ENCODE data around the gene RPS23. TPM values are rescaled to one million over a fixed set of nuclear protein-coding genes. Genes with fewer than 3 reads are reported as not detected.

Gene RPS23
- total and polyA plus RNA-seq, 2 of the 8 experiments (the other 6 are each of a cell fraction or from before 2014, with no cell fraction given), result 2,559 to 4,867 TPM

DNA sequence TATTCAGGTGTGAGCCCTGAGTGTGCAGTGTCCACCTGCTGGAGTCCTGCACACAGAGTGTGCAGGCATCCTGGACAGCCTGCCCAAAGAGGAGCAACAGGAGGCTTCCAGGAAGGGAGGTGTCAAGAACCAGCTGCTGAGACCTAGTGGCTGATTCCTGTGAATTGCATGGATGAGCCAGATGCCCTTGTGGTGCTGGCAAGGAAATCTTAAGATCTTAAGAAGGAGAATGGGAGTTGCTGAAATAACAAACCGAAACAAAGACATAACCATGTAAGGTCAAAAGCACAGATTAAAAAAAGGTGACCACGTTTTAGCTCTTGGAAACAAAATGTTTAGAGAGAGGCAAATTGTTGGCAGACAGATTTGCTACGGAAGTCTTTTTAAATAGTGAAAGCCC is 29.3 kb upstream of the RPS23 start:
- no peaks in the 10 kb centered on the region for H3K79me2 ChIP-seq (ENCODE audit: control insufficient read depth in 1 of 2, insufficient read depth in 2 of 2, low read length in 2 of 2)
- H3K14ac ChIP-seq (ENCODE audit: insufficient read length), result no peak overlapping the region
- H3K27me3 ChIP-seq (replicated peaks in 1 of 4; ENCODE audit: control insufficient read depth in 3 of 4, extremely low read depth in 1 of 4, insufficient read depth in 3 of 4, low read length in 3 of 4), result no peaks in the 10 kb centered on the region
- H3K79me1 ChIP-seq (ENCODE audit: low read depth, low read length), result no peaks in the 10 kb centered on the region
- H2BK5ac ChIP-seq (ENCODE audit: low read depth, low read length), result no peak overlapping the region
- FAIRE-seq, result no peak
- no peak overlapping the region for H3K4me3 ChIP-seq (ENCODE audit: extremely low read depth in 1 of 4, insufficient read depth in 2 of 4, low read depth in 3 of 4, low read length in 4 of 4)
- H2BK12ac ChIP-seq (ENCODE audit: low read depth, low read length), result no peak overlapping the region
- H4K5ac ChIP-seq (ENCODE audit: insufficient read length, low read depth, low read length), result no peak overlapping the region
- no peak overlapping the region for H3K56ac ChIP-seq (replicated peaks; ENCODE audit: insufficient read length, low read depth, low read length)
- H4K91ac ChIP-seq (replicated peaks; ENCODE audit: insufficient read length, low read length), result no peak overlapping the region
- POLR2A ChIA-PET (ENCODE audit: partially characterized antibody), result interaction anchor here (1.1 to 2.2 kb wide), 3 partner anchors 13 to 33 kb away, joined by 4 to 9 read pairs (median 6); partner anchors contain the start of gene RPS23
- peaks cover 2 to 4% of the 10 kb centered on the region in 2 experiments; a peak in 1 of 4 replicates for H3K9me3 ChIP-seq (ENCODE audit: insufficient read depth in 2 of 2, low read depth in 1 of 2, low read length in 1 of 2)
- no peak overlapping the region for H3K23ac ChIP-seq (ENCODE audit: insufficient read length)
- no peak overlapping the region for H3K9ac ChIP-seq (replicated peaks in 1 of 4; ENCODE audit: extremely low read depth in 1 of 4, low read depth in 3 of 4, low read length in 3 of 4)
- H2AK5ac ChIP-seq (ENCODE audit: low read depth, low read length), result no peak overlapping the region
- H4K8ac ChIP-seq (ENCODE audit: extremely low read depth, insufficient read depth, low read length), result no peak overlapping the region
- no peaks in the 10 kb centered on the region for H4K20me1 ChIP-seq (replicated peaks in 1 of 2; ENCODE audit: control insufficient read depth in 1 of 2, insufficient read depth in 2 of 2, low read length in 2 of 2)
- no peaks in the 10 kb centered on the region; a peak in 2 of 7 replicates for H3K4me1 ChIP-seq (replicated peaks in 1 of 4; ENCODE audit: control insufficient read depth in 3 of 4, insufficient read depth in 4 of 4, low read length in 3 of 4)
- no peak overlapping the region for H2AFZ ChIP-seq (ENCODE audit: low read length)
- no peaks in the 10 kb centered on the region for H3K23me2 ChIP-seq (ENCODE audit: low read depth, low read length)
- H3K4me2 ChIP-seq (ENCODE audit: insufficient read depth in 1 of 2, low read depth in 2 of 2, low read length in 2 of 2), result no peak overlapping the region
- no peak overlapping the region for H3K4ac ChIP-seq (replicated peaks; ENCODE audit: insufficient read length, low read depth, low read length)
- DNase-seq (ENCODE audit: low read depth in 1 of 2, low spot score in 2 of 2), result no peak
- no peak overlapping the region for H2BK20ac ChIP-seq (ENCODE audit: low read length)
- no peak overlapping the region for H3K27ac ChIP-seq (ENCODE audit: low read depth, low read length)
- no peak overlapping the region for H2BK15ac ChIP-seq (ENCODE audit: low read length)
- H2BK120ac ChIP-seq (replicated peaks; ENCODE audit: low read depth, low read length), result no peak overlapping the region
- TF ChIP-seq TEAD4 (IDR thresholded peaks at IDR 0.05; ENCODE audit: low read depth, low read length), result no peak
- TF ChIP-seq SIRT6 (IDR thresholded peaks at IDR 0.05; ENCODE audit: low read length), result no peak
- no peak for TF ChIP-seq KDM4A (IDR thresholded peaks at IDR 0.05; ENCODE audit: low read depth, low read length, severe bottlenecking)
- TF ChIP-seq POLR2A (IDR thresholded peaks at IDR 0.05; ENCODE audit: control extremely low read depth in 1 of 2, low read depth in 2 of 2, low read length in 2 of 2), result no peak
- CTCF ChIA-PET (ENCODE audit: partially characterized antibody), result interaction anchor here (0.6 to 2.3 kb wide), 5 partner anchors 10 to 82 kb away, joined by 3 to 9 read pairs (median 4); no protein-coding TSS in a partner anchor
- H3K18ac ChIP-seq (ENCODE audit: extremely low read depth, low read length), result no peak overlapping the region
- WGBS, 2 experiments (ENCODE audit: extremely low coverage in 1 of 2, insufficient coverage in 1 of 2, insufficient read length in 1 of 2, insufficient replicate concordance in 2 of 2, low coverage in 1 of 2, low lambda C conversion rate in 2 of 2, missing lambda C conversion rate in 1 of 2), result 85% methylated on average over 3 of the region's 3 CpGs; no CpG with 5 or more reads in 1 of the 2 experiments
- no peaks in the 10 kb centered on the region for H3K36me3 ChIP-seq (ENCODE audit: control insufficient read depth in 2 of 4, insufficient read depth in 4 of 4, low read length in 3 of 4)
